Stimulated activated naive CD8-positive, alpha-beta T cell treated with anti-CD3 and anti-CD28 coated beads, Interleukin-15, Interleukin-2, amounts not matched to agents 100 ng/mL and 50 ng/mL, for 24 hours (primary cell): ENCODE measurements around the gene TOMT.

Experiments used
- H3K27ac Mint-ChIP-seq: one replicate; pipeline ENCODE4 v1.8.0; 2021; ENCODE audit warnings: mild to moderate bottlenecking, mixed read lengths
- H3K27me3 Mint-ChIP-seq: one replicate; pipeline ENCODE4 v1.8.0; 2021; ENCODE audit warnings: mixed read lengths
- H3K36me3 Mint-ChIP-seq: one replicate; pipeline ENCODE4 v1.8.0; 2021; ENCODE audit warnings: low read depth, mixed read lengths
- H3K4me1 Mint-ChIP-seq: one replicate; pipeline ENCODE4 v1.8.0; 2021; ENCODE audit warnings: low read depth, mixed read lengths
- H3K4me3 Mint-ChIP-seq: one replicate; pipeline ENCODE4 v1.8.0; 2021; ENCODE audit warnings: mild to moderate bottlenecking, mixed read lengths
- H3K9me3 Mint-ChIP-seq: one replicate; pipeline ENCODE4 v1.8.0; 2021; ENCODE audit warnings: mixed read lengths

Gene TOMT

DNA sequence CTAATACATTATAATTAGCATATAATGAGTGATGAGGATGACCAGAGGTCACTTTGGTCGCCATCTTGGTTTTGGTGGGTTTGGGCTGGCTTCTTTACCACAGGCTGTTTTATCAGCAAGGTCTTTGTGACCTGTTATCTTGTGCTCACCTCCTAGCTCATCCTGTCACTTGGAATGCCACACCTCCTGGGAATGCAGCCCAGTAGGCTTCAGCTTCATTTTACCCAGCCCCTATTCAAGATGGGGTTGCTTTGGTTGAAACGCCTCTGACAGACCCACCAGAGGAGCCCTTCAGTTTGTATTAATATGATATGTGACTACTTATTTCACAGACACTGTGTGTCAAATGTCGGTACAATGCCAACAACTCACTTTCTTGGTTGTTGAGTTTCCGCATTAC lies 50.0 kb downstream of the TOMT start:
- Mint-ChIP-seq H3K27me3 (peaks cover 18% of the 10 kb centered on the region), H3K4me3 (no peak overlapping the region), H3K36me3 (no peaks in the 10 kb centered on the region), H3K9me3 (no peaks in the 10 kb centered on the region), H3K27ac (no peak overlapping the region), H3K4me1 (no peaks in the 10 kb centered on the region)

DNA sequence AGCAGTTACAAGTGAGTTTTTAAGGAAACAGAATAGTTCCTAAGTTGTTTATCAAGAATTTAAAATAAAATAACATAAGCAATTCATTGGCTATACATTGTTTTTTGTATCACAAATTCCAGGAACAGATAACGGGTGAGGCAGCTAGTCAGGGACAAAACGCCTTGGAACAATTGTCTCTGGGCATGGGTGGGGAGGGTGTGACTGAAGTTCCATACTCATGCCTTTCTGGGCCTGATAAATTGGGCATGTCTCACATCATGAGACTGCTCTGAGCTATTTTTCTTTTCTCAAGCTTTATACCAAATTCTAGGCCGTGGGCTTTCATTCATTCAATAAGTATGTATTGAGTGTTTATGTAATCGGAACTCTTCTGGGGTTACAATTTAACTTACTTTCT lies 51.4 kb downstream of the TOMT start:
- no peaks in the 10 kb centered on the region for H3K9me3 Mint-ChIP-seq
- H3K27ac Mint-ChIP-seq: no peak overlapping the region
- H3K27me3 Mint-ChIP-seq: peaks cover 20% of the 10 kb centered on the region
- H3K4me3 Mint-ChIP-seq: no peak overlapping the region
- H3K4me1 Mint-ChIP-seq: no peaks in the 10 kb centered on the region
- H3K36me3 Mint-ChIP-seq: no peaks in the 10 kb centered on the region
